GM21717 (cell line): ENCODE results near the gene SCAPER.
"Not testable (repeated sequence)": the region's sequence is repeated elsewhere in the genome, so short reads cannot be mapped to it uniquely, and the experiment has no call there.

Experiments
- ATAC-seq: cut with Tn5 transposase; IDR thresholded peaks from one replicate; pipeline ENCODE4 v1.9.1; 2021; ENCODE audit warnings: mild to moderate bottlenecking, moderate library complexity; ENCODE audit not compliant: unreplicated experiment

Gene SCAPER

GRCh38 chr15:76503121-76503520 is 402.0 kb downstream of the SCAPER start:
- no peak for ATAC-seq

- ATAC-seq: no peak
Measured at GRCh38 chr15:76502678-76503077, 402.5 kb downstream of the SCAPER start.

- ATAC-seq: not testable (repeated sequence)
Measured at GRCh38 chr15:76502185-76502584, 403.0 kb downstream of the SCAPER start.

- ATAC-seq: no peak
Measured at GRCh38 chr15:76501726-76502125, 403.4 kb downstream of the SCAPER start.

GRCh38 chr15:76501011-76501410 is 404.1 kb downstream of the SCAPER start:
- no peak for ATAC-seq

GRCh38 chr15:76495487-76495886 is 409.7 kb downstream of the SCAPER start:
- ATAC-seq: no peak

- ATAC-seq: no peak
Measured at GRCh38 chr15:76492538-76492937, 412.6 kb downstream of the SCAPER start.

GRCh38 chr15:76483752-76484151 is 421.4 kb downstream of the SCAPER start:
- no peak for ATAC-seq

GRCh38 chr15:76483018-76483417 is 422.1 kb downstream of the SCAPER start:
- ATAC-seq: no peak

GRCh38 chr15:76480267-76480666 is 424.9 kb downstream of the SCAPER start:
- ATAC-seq: no peak

GRCh38 chr15:76470691-76471090 is 434.4 kb downstream of the SCAPER start:
- no peak for ATAC-seq

- ATAC-seq: no peak
Measured at GRCh38 chr15:76468722-76469121, 436.4 kb downstream of the SCAPER start.

GRCh38 chr15:76467136-76467535 is 438.0 kb downstream of the SCAPER start:
- no peak for ATAC-seq

- no peak for ATAC-seq
Measured at GRCh38 chr15:76465728-76466127, 439.4 kb downstream of the SCAPER start.

- no peak for ATAC-seq
Measured at GRCh38 chr15:76464247-76464646, 440.9 kb downstream of the SCAPER start.

- no peak for ATAC-seq
Measured at GRCh38 chr15:76460871-76461270, 444.3 kb downstream of the SCAPER start.

- no peak for ATAC-seq
Measured at GRCh38 chr15:76460347-76460746, 444.8 kb downstream of the SCAPER start.

- no peak for ATAC-seq
Measured at GRCh38 chr15:76451540-76451939, 453.6 kb downstream of the SCAPER start.

GRCh38 chr15:76449455-76449854 is 455.7 kb downstream of the SCAPER start:
- ATAC-seq: no peak

- ATAC-seq: no peak
Measured at GRCh38 chr15:76448755-76449154, 456.4 kb downstream of the SCAPER start.

GRCh38 chr15:76447728-76448441 is 457.3 kb downstream of the SCAPER start:
- ATAC-seq: no peak

GRCh38 chr15:76440441-76440840 is 464.7 kb downstream of the SCAPER start:
- ATAC-seq: no peak

- no peak for ATAC-seq
Measured at GRCh38 chr15:76439542-76439941, 465.6 kb downstream of the SCAPER start.
